ENCODE results near the gene RNU5D-1. TPM values are rescaled to one million over a fixed set of nuclear protein-coding genes. Genes with fewer than 3 reads are reported as not detected.
"Not testable (repeated sequence)": the region's sequence is repeated elsewhere in the genome, so short reads cannot be mapped to it uniquely, and the experiment has no call there.

The RNU5D-1 gene
- total RNA-seq, 2 experiments from 2014 or later, result not detected

- DNase-seq, result no peak
- no peaks in the 10 kb centered on the region for H3K4me1 Mint-ChIP-seq (ENCODE audit: low read depth)
- no peak overlapping the region for H3K4me3 Mint-ChIP-seq
- no peak overlapping the region for H3K27ac Mint-ChIP-seq
- peaks cover 75% of the 10 kb centered on the region for H3K36me3 Mint-ChIP-seq (ENCODE audit: low read depth)
- intact Hi-C loops (cut with micrococcal nuclease), result no loop called here
- no peaks in the 10 kb centered on the region for H3K9me3 Mint-ChIP-seq
- H3K27me3 Mint-ChIP-seq (ENCODE audit: low read depth), result no peaks in the 10 kb centered on the region
- CTCF ChIA-PET, result interaction anchor here (0.5 kb wide), 1 partner anchor 16 kb away, joined by 5 read pairs; no protein-coding TSS in a partner anchor
Measured at GRCh38 chr1:44759077-44759476, 28.1 kb upstream of the RNU5D-1 start.

GRCh38 chr1:44757420-44757819, 26.4 kb upstream of the RNU5D-1 start:
- CTCF ChIA-PET, result no interaction called here
- Mint-ChIP-seq H3K36me3 (ENCODE audit: low read depth) (peaks cover 72% of the 10 kb centered on the region), H3K27me3 (ENCODE audit: low read depth) (no peaks in the 10 kb centered on the region), H3K4me3 (no peak overlapping the region), H3K9me3 (no peaks in the 10 kb centered on the region), H3K4me1 (ENCODE audit: low read depth) (peaks cover 7% of the 10 kb centered on the region), H3K27ac (no peak overlapping the region)
- no peak for DNase-seq
- intact Hi-C loops (cut with micrococcal nuclease), result no loop called here

DNA sequence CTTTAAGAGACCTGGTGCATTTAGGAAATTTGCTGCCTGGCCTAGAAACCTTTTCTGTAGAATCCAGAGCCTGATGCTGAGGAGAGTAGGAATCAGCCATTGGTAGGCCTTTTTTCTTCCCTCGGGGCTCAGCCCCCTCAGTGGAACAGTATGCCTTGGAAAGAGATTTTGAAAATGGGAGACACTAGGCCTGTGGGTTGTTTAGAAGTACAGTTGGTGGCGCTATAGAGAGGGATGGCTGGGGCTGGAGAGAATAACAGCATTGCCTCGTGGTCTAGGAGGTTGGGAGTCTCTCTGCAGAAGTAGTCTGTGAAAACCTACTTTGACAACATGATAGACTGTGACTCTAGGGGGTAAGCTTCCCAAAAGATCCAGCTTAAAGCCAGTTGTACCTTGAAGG, 16.9 kb upstream of the RNU5D-1 start:
- no peaks in the 10 kb centered on the region for H3K27me3 Mint-ChIP-seq (ENCODE audit: low read depth)
- no peaks in the 10 kb centered on the region for H3K9me3 Mint-ChIP-seq
- intact Hi-C loops (cut with micrococcal nuclease), result no loop called here
- H3K4me3 Mint-ChIP-seq, result no peak overlapping the region
- H3K4me1 Mint-ChIP-seq (ENCODE audit: low read depth), result peaks cover 7% of the 10 kb centered on the region
- peaks cover 48% of the 10 kb centered on the region for H3K36me3 Mint-ChIP-seq (ENCODE audit: low read depth)
- H3K27ac Mint-ChIP-seq, result no peak overlapping the region
- CTCF ChIA-PET, result interaction anchor here (0.9 to 1.6 kb wide), 4 partner anchors 12 to 27 kb away, joined by 3 to 5 read pairs (median 4); partner anchors contain the start of gene RPS8
- no peak for DNase-seq

GRCh38 chr1:44743211-44743610, 12.2 kb upstream of the RNU5D-1 start:
- Mint-ChIP-seq H3K27me3 (ENCODE audit: low read depth) (no peaks in the 10 kb centered on the region), H3K9me3 (no peaks in the 10 kb centered on the region), H3K27ac (no peak overlapping the region), H3K36me3 (ENCODE audit: low read depth) (peaks cover 53% of the 10 kb centered on the region), H3K4me1 (ENCODE audit: low read depth) (peaks cover 16% of the 10 kb centered on the region), H3K4me3 (no peak overlapping the region)
- intact Hi-C loops (cut with micrococcal nuclease), result no loop called here
- DNase-seq, result no peak
- CTCF ChIA-PET, result interaction anchor here (0.6 to 1.2 kb wide), 6 partner anchors 13 to 76 kb away, joined by 3 to 5 read pairs (median 3); partner anchors contain the start of gene RNU5D-1

- DNase-seq, result no peak
- H3K4me1 Mint-ChIP-seq (ENCODE audit: low read depth), result peaks cover 16% of the 10 kb centered on the region
- no peaks in the 10 kb centered on the region for H3K9me3 Mint-ChIP-seq
- peak overlapping the region; percentile 99 for H3K4me3 Mint-ChIP-seq
- intact Hi-C loops (cut with micrococcal nuclease), result no loop called here
- peak overlapping the region; percentile 97 for H3K27ac Mint-ChIP-seq
- H3K27me3 Mint-ChIP-seq (ENCODE audit: low read depth), result no peaks in the 10 kb centered on the region
- peaks cover 38% of the 10 kb centered on the region for H3K36me3 Mint-ChIP-seq (ENCODE audit: low read depth)
- CTCF ChIA-PET, result interaction anchor here (0.7 kb wide), 1 partner anchor 32 kb away, joined by 3 read pairs; no protein-coding TSS in a partner anchor
Measured at GRCh38 chr1:44740179-44740617, 9.2 kb upstream of the RNU5D-1 start.

DNA sequence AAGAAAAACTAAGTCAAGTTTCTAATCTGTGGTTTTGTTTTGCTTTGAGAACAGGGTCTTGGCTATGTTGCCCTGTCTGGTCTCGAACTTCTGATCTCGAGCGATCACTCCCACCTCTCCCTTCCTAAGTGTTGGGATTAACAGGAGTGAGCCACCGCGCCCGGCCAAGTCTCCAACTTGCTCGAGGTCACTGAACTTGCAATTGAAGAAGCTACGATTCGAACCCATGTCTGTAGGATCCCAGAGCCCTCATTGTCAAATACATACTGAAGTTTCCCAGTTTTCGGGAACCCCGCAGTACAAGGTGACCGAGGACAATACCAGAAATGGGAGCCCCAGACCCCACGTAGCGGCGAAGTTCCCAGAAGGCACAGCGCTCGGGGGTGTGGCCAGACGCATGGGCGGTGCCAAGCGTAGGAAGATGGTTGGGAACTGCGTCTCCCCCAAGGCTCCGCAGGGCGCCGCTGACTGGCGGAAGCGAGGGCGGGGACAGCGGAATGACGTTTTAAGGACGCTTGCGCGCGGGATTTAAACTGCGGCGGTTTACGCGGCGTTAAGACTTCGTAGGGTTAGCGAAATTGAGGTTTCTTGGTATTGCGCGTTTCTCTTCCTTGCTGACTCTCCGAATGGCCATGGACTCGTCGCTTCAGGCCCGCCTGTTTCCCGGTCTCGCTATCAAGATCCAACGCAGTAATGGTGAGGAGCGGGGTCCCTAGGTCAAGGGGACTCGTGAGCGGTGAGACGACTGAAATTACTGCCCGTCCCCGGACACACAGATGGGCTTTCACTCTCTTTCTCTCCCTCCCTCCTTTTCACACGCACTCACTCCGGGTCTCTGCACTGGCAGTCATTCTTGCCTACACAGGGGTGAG, 8.6 kb upstream of the RNU5D-1 start, which contains the start of gene KIF2C:
Gene KIF2C, plus strand, starts transcription at position 531 of the 872 bp plus-strand sequence. Its CDS starts 96 bp downstream, at position 627.
- H3K27me3 Mint-ChIP-seq (ENCODE audit: low read depth), result no peaks in the 10 kb centered on the region
- intact Hi-C loops (cut with micrococcal nuclease), result loop anchor here (1.0 to 2.0 kb wide), 6 partner anchors 8 to 247 kb away; partner anchors contain the start of genes ARMH1, DYNLT4, EIF2B3 and RNU5D-1
- H3K9me3 Mint-ChIP-seq, result no peaks in the 10 kb centered on the region
- peaks cover 16% of the 10 kb centered on the region for H3K4me1 Mint-ChIP-seq (ENCODE audit: low read depth)
- peak within 1 kb of the TSS; percentile 99 for H3K4me3 Mint-ChIP-seq
- CTCF ChIA-PET, result no interaction called here
- peaks cover 35% of the 10 kb centered on the region for H3K36me3 Mint-ChIP-seq (ENCODE audit: low read depth)
- DNase-seq, result peak; percentile 99
- H3K27ac Mint-ChIP-seq, result peak within 1 kb of the TSS; percentile 97

DNA sequence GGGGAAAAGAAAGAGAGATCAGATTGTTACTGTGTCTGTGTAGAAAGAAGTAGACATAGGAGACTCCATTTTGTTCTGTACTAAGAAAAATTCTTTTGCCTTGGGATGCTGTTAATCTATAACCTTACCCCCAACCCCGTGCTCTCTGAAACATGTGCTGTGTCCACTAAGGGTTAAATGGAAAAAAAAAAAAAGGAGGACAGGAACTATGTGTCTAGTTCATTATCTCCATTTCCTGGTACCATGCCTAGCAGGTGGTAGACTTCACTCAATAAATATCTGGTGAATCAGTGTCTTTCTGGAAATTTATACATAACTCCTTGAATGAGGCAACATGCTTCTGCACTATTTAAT, 8.0 kb upstream of the RNU5D-1 start:
- H3K9me3 Mint-ChIP-seq; DNase-seq; CTCF ChIA-PET; H3K27me3 Mint-ChIP-seq (ENCODE audit: low read depth): not testable (repeated sequence)
- Mint-ChIP-seq H3K27ac (peak overlapping the region; percentile 97), H3K36me3 (ENCODE audit: low read depth) (peaks cover 29% of the 10 kb centered on the region), H3K4me3 (peak overlapping the region; percentile 99), H3K4me1 (ENCODE audit: low read depth) (peaks cover 16% of the 10 kb centered on the region)
- intact Hi-C loops (cut with micrococcal nuclease), result loop anchor here (1.0 to 2.0 kb wide), 6 partner anchors 8 to 247 kb away; partner anchors contain the start of genes ARMH1, DYNLT4, EIF2B3 and RNU5D-1

GRCh38 chr1:44735992-44736391, 5.0 kb upstream of the RNU5D-1 start:
- CTCF ChIA-PET, result interaction anchor here (0.7 to 1.0 kb wide), 2 partner anchors 12 kb away, joined by 3 read pairs; no protein-coding TSS in a partner anchor
- Mint-ChIP-seq H3K27me3 (ENCODE audit: low read depth) (no peaks in the 10 kb centered on the region), H3K36me3 (ENCODE audit: low read depth) (peaks cover 14% of the 10 kb centered on the region), H3K4me1 (ENCODE audit: low read depth) (peaks cover 22% of the 10 kb centered on the region), H3K27ac (no peak overlapping the region), H3K4me3 (no peak overlapping the region), H3K9me3 (no peaks in the 10 kb centered on the region)
- no peak for DNase-seq
- intact Hi-C loops (cut with micrococcal nuclease), result no loop called here

DNA sequence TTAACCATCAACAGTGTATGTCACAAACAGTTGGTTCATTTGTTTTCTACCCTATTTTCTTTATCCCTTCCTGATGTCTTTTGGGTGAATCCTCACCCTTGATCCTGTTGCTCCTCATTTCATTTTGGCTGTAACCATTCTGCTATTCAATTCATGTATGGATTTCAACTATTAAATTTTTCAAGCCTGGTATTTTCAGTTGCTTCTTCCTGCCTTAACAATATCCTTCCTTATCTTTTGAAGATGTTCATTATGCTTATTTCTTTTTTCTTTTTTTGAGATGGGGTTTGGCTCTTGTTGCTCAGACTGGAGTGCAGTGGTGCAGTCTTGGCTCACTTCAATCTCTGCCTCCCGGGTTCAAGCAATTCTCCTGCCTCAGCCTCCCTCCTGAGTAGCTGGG, 2.8 kb upstream of the RNU5D-1 start:
- CTCF ChIA-PET, result interaction anchor here (0.9 to 8.1 kb wide), 2 partner anchors 17 to 27 kb away, joined by 3 to 64 read pairs; no protein-coding TSS in a partner anchor
- H3K27ac Mint-ChIP-seq, result no peak overlapping the region
- no peaks in the 10 kb centered on the region for H3K9me3 Mint-ChIP-seq
- DNase-seq, result no peak
- H3K4me1 Mint-ChIP-seq (ENCODE audit: low read depth), result peaks cover 27% of the 10 kb centered on the region
- H3K27me3 Mint-ChIP-seq (ENCODE audit: low read depth), result peaks cover 3% of the 10 kb centered on the region
- intact Hi-C loops (cut with micrococcal nuclease), result no loop called here
- no peak overlapping the region for H3K4me3 Mint-ChIP-seq
- peaks cover 3% of the 10 kb centered on the region for H3K36me3 Mint-ChIP-seq (ENCODE audit: low read depth)

DNA sequence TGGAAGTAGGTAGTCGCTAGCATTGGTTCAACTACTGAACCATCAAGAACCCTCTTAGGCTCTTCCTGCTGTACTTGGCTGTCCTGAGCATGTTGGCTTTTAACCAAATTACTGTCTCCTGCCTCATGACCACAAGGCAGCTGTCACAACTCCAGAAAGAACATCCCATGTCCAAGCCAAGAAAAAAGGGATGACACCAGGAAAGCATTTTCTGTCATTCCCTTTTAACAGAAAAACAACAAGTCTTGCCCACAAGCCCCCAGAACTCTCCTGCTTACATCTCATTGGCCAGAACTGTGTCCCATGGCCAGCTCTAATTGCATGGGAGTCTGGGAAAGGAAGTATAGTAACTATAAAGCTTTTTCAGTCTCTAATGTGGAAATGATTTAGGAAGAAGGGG, 2.4 kb upstream of the RNU5D-1 start:
- CTCF ChIA-PET, result interaction anchor here (0.5 to 8.1 kb wide), 4 partner anchors 17 to 335 kb away, joined by 5 to 64 read pairs (median 13); partner anchors contain the start of gene RPS8
- H3K27ac Mint-ChIP-seq, result no peak overlapping the region
- H3K27me3 Mint-ChIP-seq (ENCODE audit: low read depth), result peaks cover 3% of the 10 kb centered on the region
- peaks cover 3% of the 10 kb centered on the region for H3K36me3 Mint-ChIP-seq (ENCODE audit: low read depth)
- DNase-seq, result no peak
- no peaks in the 10 kb centered on the region for H3K9me3 Mint-ChIP-seq
- intact Hi-C loops (cut with micrococcal nuclease), result no loop called here
- no peak overlapping the region for H3K4me3 Mint-ChIP-seq
- peaks cover 28% of the 10 kb centered on the region for H3K4me1 Mint-ChIP-seq (ENCODE audit: low read depth)

DNA sequence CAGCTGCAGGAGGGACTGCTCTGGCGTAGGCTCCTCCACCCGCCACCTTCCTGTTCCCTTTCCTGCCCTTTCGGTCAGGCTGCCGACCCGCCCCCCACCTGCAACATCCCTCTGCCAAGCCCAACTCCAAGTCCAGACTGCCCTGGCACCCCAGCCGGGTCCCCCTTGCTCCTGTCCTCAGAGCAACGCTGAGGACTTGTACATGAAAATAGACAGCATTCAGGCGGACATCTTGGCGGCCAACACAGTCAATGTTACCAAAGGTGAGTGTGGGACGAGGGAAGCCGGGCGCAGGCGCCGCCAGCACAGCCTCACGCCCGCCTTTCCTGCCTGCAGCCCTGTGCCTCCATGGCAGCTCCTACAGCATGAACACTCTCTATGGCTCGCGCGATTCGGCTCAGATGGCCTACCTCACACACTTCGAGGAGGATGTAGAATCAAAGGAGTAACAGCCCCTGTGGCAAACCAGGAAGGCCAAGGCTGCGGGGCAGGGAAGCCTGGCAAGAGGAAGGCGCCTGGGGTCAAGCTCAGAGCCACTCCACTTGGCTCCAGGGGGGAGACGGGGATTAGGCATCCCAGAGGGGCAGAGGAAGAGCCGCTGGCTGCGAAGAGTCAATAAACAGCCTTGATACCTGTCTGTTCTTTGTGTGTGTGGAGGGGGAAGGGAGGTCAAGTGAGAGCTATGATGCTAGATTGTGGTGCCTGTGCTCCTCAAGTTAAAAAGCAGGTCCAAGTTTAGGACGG, 5.8 kb downstream of the RNU5D-1 start:
- no peak for DNase-seq

More for the DNA sequence above, 5.8 kb downstream of the RNU5D-1 start:
- H3K4me1 Mint-ChIP-seq (ENCODE audit: low read depth), result peaks cover 70% of the 10 kb centered on the region
- CTCF ChIA-PET, result interaction anchor here (0.7 to 2.0 kb wide), 3 partner anchors 9 to 152 kb away, joined by 4 to 5 read pairs (median 5); no protein-coding TSS in a partner anchor
- H3K9me3 Mint-ChIP-seq, result no peaks in the 10 kb centered on the region
- H3K4me3 Mint-ChIP-seq, result peak overlapping the region; percentile 75
- H3K27ac Mint-ChIP-seq, result peak overlapping the region; percentile 87
- peaks cover 11% of the 10 kb centered on the region for H3K36me3 Mint-ChIP-seq (ENCODE audit: low read depth)
- intact Hi-C loops (cut with micrococcal nuclease), result loop anchor here (5.0 kb wide), 1 partner anchor 857 kb away; the partner anchor contains the start of gene NASP
- H3K27me3 Mint-ChIP-seq (ENCODE audit: low read depth), result no peaks in the 10 kb centered on the region

Measured in activated naive CD4-positive, alpha-beta T cell treated with anti-CD3 and anti-CD28 coated beads for 36 hours (primary cell).